GM23338 (cell line): ENCODE measurements around the gene SIRPD.

Experiments
- CREB1 ChIP-seq: fragments of 250-450 bp; sonication (Bioruptor Pico); IDR thresholded peaks from 2 replicates; pipeline ENCODE4 v1.5.0; 2020; ENCODE audit warnings: low read depth, mild to moderate bottlenecking, moderate library complexity
- ETS1 ChIP-seq: IDR thresholded peaks from 2 replicates; pipeline ENCODE4 v1.6.1; 2016; ENCODE audit warnings: antibody characterized with exemption
- EZH2 ChIP-seq: fragments of 200-600 bp; sonication (generic); IDR thresholded peaks from one replicate; pipeline ENCODE4 v1.8.0; 2017; ENCODE audit warnings: antibody characterized with exemption, mild to moderate bottlenecking, low read depth; ENCODE audit not compliant: unreplicated experiment
- EZH2phosphoT487 ChIP-seq: fragments of 200-600 bp; sonication (generic); IDR thresholded peaks from one replicate; pipeline ENCODE4 v1.8.1; 2018; ENCODE audit warnings: antibody characterized with exemption; ENCODE audit not compliant: unreplicated experiment
- JUNB ChIP-seq: IDR thresholded peaks from one replicate; pipeline ENCODE4 v1.6.1; 2016; ENCODE audit warnings: antibody characterized with exemption; ENCODE audit not compliant: unreplicated experiment
- NANOG ChIP-seq: IDR thresholded peaks from 2 replicates; pipeline ENCODE4 v1.6.1; 2016; ENCODE audit warnings: antibody characterized with exemption, borderline replicate concordance
- POLR2AphosphoS5 ChIP-seq: IDR thresholded peaks from 2 replicates; pipeline ENCODE4 v1.6.1; 2016; ENCODE audit warnings: antibody characterized with exemption, low read depth
- STAT1 ChIP-seq: IDR thresholded peaks from one replicate; pipeline ENCODE4 v1.6.1; 2016; ENCODE audit warnings: antibody characterized with exemption; ENCODE audit not compliant: unreplicated experiment
- ZNF114 ChIP-seq: fragments of 250-450 bp; sonication (Bioruptor Pico); IDR thresholded peaks from 2 replicates; pipeline ENCODE4 v1.5.0; 2020; ENCODE audit warnings: mild to moderate bottlenecking, moderate library complexity
- ZNF331 ChIP-seq: fragments of 250-450 bp; sonication (Bioruptor Pico); IDR thresholded peaks from 2 replicates; pipeline ENCODE4 v1.5.0; 2020; ENCODE audit warnings: low read depth, mild to moderate bottlenecking, moderate library complexity
- ZNF462 ChIP-seq: fragments of 250-450 bp; sonication (Bioruptor Pico); IDR thresholded peaks from 2 replicates; pipeline ENCODE4 v1.5.0; 2020; ENCODE audit warnings: mild to moderate bottlenecking, moderate library complexity
- TF ChIP-seq, protein P1 (sequence below), 2 experiments: fragments of 200-600 bp in 1 of 2; sonication (generic) in 1 of 2; conservative IDR thresholded peaks; 2 replicates each; pipeline versions ENCODE4 v1.5.1 to v1.6.1; 2016 to 2017; ENCODE audit warnings: antibody characterized with exemption in 2 of 2, low read depth in 2 of 2, mild to moderate bottlenecking in 2 of 2, moderate library complexity in 1 of 2
- TF ChIP-seq, protein P2 (sequence below): IDR thresholded peaks from one replicate; pipeline ENCODE4 v1.6.1; 2018; ENCODE audit warnings: antibody characterized with exemption; ENCODE audit not compliant: unreplicated experiment

- TF ChIP-seq, protein P1, sequence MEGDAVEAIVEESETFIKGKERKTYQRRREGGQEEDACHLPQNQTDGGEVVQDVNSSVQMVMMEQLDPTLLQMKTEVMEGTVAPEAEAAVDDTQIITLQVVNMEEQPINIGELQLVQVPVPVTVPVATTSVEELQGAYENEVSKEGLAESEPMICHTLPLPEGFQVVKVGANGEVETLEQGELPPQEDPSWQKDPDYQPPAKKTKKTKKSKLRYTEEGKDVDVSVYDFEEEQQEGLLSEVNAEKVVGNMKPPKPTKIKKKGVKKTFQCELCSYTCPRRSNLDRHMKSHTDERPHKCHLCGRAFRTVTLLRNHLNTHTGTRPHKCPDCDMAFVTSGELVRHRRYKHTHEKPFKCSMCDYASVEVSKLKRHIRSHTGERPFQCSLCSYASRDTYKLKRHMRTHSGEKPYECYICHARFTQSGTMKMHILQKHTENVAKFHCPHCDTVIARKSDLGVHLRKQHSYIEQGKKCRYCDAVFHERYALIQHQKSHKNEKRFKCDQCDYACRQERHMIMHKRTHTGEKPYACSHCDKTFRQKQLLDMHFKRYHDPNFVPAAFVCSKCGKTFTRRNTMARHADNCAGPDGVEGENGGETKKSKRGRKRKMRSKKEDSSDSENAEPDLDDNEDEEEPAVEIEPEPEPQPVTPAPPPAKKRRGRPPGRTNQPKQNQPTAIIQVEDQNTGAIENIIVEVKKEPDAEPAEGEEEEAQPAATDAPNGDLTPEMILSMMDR (conservative IDR thresholded peaks at IDR 0.05; ENCODE audit: low read depth in 2 of 2) = no peak
- TF ChIP-seq POLR2AphosphoS5 (no peak), JUNB (no peak), EZH2 (no peak), ZNF331 (CRISPR knock-in tag) (no peak), CREB1 (CRISPR knock-in tag) (no peak), EZH2phosphoT487 (no peak), NANOG (no peak), ETS1 (no peak), ZNF114 (CRISPR knock-in tag) (no peak), STAT1 (no peak), ZNF462 (CRISPR knock-in tag) (no peak)
- TF ChIP-seq, protein P2, sequence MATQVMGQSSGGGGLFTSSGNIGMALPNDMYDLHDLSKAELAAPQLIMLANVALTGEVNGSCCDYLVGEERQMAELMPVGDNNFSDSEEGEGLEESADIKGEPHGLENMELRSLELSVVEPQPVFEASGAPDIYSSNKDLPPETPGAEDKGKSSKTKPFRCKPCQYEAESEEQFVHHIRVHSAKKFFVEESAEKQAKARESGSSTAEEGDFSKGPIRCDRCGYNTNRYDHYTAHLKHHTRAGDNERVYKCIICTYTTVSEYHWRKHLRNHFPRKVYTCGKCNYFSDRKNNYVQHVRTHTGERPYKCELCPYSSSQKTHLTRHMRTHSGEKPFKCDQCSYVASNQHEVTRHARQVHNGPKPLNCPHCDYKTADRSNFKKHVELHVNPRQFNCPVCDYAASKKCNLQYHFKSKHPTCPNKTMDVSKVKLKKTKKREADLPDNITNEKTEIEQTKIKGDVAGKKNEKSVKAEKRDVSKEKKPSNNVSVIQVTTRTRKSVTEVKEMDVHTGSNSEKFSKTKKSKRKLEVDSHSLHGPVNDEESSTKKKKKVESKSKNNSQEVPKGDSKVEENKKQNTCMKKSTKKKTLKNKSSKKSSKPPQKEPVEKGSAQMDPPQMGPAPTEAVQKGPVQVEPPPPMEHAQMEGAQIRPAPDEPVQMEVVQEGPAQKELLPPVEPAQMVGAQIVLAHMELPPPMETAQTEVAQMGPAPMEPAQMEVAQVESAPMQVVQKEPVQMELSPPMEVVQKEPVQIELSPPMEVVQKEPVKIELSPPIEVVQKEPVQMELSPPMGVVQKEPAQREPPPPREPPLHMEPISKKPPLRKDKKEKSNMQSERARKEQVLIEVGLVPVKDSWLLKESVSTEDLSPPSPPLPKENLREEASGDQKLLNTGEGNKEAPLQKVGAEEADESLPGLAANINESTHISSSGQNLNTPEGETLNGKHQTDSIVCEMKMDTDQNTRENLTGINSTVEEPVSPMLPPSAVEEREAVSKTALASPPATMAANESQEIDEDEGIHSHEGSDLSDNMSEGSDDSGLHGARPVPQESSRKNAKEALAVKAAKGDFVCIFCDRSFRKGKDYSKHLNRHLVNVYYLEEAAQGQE = no peak
Observed at GRCh38 chr20:1486566-1486965, 70.9 kb downstream of the SIRPD start.
